ENCODE data around the gene KRTAP10-1.
A peak's percentile ranks its signal among the peaks of the same experiment; 100 is the strongest.
"Not testable (repeated sequence)": the region's sequence is repeated elsewhere in the genome, so short reads cannot be mapped to it uniquely, and the experiment has no call there.

The KRTAP10-1 gene

DNA sequence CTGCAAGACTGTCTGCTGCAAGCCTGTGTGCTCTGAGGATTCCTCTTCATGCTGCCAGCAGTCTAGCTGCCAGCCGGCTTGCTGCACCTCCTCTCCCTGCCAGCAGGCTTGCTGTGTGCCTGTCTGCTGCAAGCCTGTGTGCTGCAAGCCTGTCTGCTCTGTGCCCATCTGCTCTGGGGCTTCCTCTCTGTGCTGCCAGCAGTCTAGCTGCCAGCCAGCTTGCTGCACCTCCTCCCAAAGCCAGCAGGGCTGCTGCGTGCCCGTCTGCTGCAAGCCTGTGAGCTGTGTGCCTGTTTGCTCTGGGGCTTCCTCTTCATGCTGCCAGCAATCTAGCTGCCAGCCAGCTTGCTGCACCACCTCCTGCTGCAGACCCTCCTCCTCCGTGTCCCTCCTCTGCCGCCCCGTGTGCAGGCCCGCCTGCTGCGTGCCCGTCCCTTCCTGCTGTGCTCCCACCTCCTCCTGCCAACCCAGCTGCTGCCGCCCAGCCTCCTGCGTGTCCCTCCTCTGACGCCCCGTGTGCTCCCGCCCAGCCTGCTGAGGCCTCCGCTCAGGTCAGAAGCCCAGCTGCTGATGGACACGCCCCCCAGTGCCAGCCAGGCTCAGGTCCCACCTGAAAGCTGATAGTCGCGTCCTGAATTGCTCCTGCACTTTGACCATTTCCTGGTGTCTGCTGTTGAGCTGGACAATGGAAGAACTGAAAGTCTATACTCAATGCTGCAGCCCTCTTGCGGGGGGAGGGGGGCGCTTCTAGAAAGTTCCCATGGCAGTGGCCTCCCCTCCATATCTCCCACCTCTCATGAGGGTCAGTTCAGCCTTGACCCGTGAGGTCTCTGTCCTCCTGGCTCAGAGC is 34.7 kb upstream of the KRTAP10-1 start:
- Mint-ChIP-seq H3K27me3 (ENCODE audit: low read depth) (peaks cover 5% of the 10 kb centered on the region), H3K27ac (no peak overlapping the region)

DNA sequence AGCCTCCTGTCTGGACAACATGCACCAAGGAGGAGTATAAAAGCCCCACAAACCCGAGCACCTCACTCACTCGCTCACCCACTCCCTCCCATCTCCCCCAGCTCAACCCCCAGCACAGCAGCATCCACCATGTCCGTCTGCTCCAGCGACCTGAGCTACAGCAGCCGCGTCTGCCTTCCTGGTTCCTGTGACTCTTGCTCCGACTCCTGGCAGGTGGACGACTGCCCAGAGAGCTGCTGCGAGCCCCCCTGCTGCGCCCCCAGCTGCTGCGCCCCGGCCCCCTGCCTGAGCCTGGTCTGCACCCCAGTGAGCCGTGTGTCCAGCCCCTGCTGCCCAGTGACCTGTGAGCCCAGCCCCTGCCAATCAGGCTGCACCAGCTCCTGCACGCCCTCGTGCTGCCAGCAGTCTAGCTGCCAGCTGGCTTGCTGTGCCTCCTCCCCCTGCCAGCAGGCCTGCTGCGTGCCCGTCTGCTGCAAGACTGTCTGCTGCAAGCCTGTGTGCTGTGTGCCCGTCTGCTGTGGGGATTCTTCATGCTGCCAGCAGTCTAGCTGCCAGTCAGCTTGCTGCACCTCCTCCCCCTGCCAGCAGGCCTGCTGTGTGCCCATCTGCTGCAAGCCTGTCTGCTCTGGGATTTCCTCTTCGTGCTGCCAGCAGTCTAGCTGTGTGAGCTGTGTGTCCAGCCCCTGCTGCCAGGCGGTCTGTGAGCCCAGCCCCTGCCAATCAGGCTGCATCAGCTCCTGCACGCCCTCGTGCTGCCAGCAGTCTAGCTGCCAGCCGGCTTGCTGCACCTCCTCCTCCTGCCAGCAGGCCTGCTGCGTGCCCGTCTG is 33.8 kb upstream of the KRTAP10-1 start, which contains the start of gene KRTAP10-4:
KRTAP10-4 (plus strand) TSS at position 100 of the 827 bp plus-strand sequence; CDS start at position 130, 30 bp downstream.
- peaks cover 26% of the 10 kb centered on the region for H3K9me3 Mint-ChIP-seq
- not testable (repeated sequence) for H3K4me1 Mint-ChIP-seq (ENCODE audit: low read depth); H3K27me3 Mint-ChIP-seq (ENCODE audit: low read depth); H3K27ac Mint-ChIP-seq; H3K4me3 Mint-ChIP-seq; H3K36me3 Mint-ChIP-seq (ENCODE audit: low read depth)

More for the DNA sequence above, 34.7 kb upstream of the KRTAP10-1 start:
- peaks cover 2% of the 10 kb centered on the region for H3K4me1 Mint-ChIP-seq (ENCODE audit: low read depth)
- H3K4me3 Mint-ChIP-seq: no peak overlapping the region
- no peaks in the 10 kb centered on the region for H3K36me3 Mint-ChIP-seq (ENCODE audit: low read depth)
- peaks cover 26% of the 10 kb centered on the region for H3K9me3 Mint-ChIP-seq

DNA sequence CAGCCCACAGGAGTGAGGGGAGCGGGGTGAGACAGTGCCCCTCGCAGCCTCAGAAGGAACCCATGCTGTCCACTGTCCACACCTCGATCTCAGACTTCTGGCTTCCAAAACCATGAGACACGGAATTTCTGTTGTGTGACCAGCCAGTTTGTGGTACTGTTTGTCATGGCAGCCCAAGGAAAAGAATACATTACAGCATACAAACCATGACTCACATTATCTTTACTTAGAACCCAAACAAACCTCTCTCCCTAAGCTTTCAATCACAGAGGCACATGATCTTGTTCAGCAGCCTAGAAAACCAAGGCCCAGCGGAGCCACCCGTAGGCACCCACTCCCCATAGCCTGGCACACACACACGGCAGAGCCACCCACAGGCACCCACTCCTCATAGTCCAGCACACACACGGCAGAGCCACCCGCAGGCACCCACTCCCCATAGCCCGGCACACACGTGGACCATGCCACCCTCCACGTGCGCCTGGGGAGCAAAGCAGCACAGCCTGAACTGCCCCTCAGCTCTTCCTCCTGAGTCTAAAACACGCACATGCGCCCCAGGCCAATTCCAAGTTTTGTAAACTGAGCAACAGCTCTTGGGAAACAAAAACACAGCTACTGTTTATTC is 33.1 kb upstream of the KRTAP10-1 start:
- peaks cover 2% of the 10 kb centered on the region for H3K4me1 Mint-ChIP-seq (ENCODE audit: low read depth)
- no peak overlapping the region for H3K27ac Mint-ChIP-seq
- H3K4me3 Mint-ChIP-seq: no peak overlapping the region
- peaks cover 5% of the 10 kb centered on the region for H3K27me3 Mint-ChIP-seq (ENCODE audit: low read depth)
- no peaks in the 10 kb centered on the region for H3K36me3 Mint-ChIP-seq (ENCODE audit: low read depth)
- H3K9me3 Mint-ChIP-seq: peaks cover 22% of the 10 kb centered on the region

DNA sequence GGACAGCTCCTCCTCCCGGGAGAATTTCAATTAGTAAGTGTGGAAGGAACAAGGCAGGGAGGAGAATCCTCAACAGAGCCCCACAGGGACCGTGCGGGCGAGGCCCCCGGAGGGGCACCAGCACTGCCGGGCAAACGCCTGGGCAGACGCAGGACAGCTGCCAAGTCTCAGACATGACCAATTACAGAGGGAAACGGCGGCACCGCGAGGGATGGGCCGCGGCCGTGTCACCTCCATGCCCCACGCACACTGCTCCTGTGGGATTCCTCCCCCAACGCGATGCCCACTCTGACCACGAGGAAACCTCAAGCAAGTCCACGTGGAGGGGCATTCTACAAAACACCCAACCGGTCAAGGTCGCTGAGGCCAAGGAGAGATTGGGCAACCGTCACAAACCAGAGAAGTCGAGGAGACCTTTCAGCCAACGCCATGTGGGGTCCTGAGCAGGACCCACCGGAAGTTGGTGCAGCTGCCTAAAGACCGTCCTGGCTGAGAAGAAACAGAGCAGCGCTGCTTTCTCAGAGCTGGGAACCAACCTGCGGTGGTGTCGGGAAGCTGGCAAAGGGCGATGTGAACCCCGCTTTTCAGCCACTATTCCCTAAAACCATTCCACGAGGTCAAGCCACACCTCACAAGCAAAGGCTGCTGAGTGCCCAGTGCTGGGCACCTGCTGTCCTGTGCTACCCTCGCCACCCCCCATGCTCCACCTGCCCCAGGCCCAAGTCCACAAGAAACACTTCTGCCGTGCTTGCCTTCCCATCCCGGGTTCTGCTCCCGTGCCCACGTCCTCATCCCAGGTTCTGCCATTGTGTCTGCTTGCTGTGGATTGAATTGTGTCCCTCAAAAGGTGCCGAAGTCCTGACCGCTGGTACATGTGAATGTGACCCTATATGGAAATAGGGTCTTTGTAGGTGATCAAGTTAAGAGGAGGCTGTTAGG is 32.1 kb upstream of the KRTAP10-1 start:
- Mint-ChIP-seq H3K27ac (no peak overlapping the region), H3K36me3 (ENCODE audit: low read depth) (no peaks in the 10 kb centered on the region), H3K4me3 (no peak overlapping the region), H3K4me1 (ENCODE audit: low read depth) (peaks cover 2% of the 10 kb centered on the region), H3K27me3 (ENCODE audit: low read depth) (peaks cover 5% of the 10 kb centered on the region), H3K9me3 (peaks cover 15% of the 10 kb centered on the region)

DNA sequence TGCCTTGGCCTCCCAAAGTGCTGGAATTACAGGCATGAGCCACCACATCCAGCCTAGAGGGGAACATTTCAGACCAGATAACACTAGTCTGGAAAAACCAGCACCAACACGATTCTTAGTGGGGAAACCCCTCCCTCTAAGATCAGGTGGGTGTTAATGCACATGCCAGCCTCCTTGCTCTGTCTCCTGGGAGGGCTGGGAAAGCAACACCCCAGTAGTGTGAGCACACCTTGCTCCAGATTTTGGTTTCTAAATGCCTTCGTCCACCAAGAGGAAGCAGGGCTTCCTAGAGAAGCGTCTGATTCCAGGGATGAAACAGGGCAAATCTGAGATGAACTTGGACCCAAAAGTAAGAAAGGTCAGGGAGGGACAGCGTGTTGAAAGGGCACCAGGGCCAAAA is 31.3 kb upstream of the KRTAP10-1 start:
- Mint-ChIP-seq H3K4me1 (ENCODE audit: low read depth) (peaks cover 2% of the 10 kb centered on the region), H3K27ac (no peak overlapping the region), H3K4me3 (no peak overlapping the region), H3K9me3 (peaks cover 7% of the 10 kb centered on the region), H3K36me3 (ENCODE audit: low read depth) (no peaks in the 10 kb centered on the region), H3K27me3 (ENCODE audit: low read depth) (peaks cover 5% of the 10 kb centered on the region)

DNA sequence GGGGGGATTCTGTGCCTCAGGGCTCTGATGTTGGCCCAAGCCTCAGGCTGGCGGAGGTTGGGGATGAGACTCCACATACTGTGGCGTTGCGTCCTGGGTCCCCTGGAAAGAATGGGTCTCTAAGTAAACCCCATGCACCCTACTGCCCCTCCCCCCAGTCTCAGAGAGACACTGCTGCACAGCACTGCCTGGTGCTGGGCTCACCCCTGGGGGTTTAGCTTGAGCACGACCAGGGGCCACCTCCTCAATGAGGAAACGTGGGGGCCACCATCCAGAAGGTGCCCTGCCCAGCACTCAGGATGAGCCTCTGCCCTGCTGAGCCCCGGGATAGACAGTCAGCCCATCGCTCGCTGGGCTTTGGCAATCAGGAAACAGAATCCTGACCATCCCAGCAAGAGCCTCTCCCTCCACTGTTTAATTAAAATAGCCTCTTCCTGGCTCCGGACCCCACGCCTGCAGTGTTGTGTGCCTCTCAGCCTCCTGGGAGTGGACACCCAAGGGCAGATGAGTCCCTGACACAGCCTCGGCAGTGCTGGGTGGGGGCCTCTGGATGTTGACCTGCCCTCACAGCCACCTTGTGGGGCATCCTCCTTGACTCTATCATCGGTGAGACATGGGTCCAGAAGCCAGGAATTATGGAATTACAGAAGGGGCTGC is 30.0 kb upstream of the KRTAP10-1 start:
- Mint-ChIP-seq H3K36me3 (ENCODE audit: low read depth) (no peaks in the 10 kb centered on the region), H3K27ac (no peak overlapping the region), H3K27me3 (ENCODE audit: low read depth) (no peaks in the 10 kb centered on the region), H3K4me1 (ENCODE audit: low read depth) (peaks cover 8% of the 10 kb centered on the region), H3K4me3 (no peak overlapping the region), H3K9me3 (no peaks in the 10 kb centered on the region)

DNA sequence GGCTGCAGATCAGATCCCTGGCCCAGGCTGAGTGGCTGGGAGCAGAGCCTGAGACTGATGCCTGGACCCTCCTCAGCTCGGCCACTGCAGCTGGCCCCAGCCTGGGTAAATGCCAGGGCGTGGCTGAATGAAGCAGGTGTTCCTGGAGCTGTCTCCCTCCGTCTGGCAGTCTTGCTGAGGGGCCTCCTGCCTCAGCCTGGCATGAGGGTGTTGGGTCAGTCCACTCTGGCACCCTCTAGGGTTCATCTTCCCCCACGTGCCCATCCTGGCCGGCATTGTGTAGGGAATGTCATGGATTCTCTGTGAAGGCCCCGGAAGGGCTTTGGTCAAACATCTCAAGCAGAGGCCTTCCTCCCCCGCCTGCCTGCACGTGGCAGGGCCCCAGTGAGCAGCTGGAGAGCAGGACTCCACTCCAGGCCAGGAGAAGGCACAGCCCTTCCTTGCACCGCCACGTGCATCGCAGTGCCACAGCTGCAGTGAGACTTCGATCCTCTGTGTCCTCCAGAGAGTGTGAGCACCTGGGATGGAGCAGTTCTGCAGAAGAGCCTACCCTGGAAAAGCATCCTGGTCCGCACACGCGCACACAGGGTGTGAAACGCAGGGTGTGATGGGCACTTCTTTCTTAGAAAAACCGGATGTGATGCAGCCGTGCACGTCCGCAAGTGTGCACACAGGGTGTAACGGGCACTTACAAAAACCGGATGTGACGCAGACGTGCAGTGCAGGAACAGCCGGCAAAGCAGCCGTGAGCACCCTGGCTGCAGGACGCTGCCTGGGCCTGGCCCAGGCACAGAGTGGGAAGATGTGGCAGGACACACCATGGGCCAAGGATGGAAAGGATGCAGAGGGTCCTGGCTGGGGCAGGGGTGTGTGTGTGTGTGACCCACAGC is 28.9 kb upstream of the KRTAP10-1 start:
- Mint-ChIP-seq H3K4me1 (ENCODE audit: low read depth) (peaks cover 12% of the 10 kb centered on the region), H3K9me3 (no peaks in the 10 kb centered on the region), H3K27me3 (ENCODE audit: low read depth) (no peaks in the 10 kb centered on the region), H3K36me3 (ENCODE audit: low read depth) (no peaks in the 10 kb centered on the region), H3K4me3 (peak overlapping the region; percentile 11), H3K27ac (no peak overlapping the region)

DNA sequence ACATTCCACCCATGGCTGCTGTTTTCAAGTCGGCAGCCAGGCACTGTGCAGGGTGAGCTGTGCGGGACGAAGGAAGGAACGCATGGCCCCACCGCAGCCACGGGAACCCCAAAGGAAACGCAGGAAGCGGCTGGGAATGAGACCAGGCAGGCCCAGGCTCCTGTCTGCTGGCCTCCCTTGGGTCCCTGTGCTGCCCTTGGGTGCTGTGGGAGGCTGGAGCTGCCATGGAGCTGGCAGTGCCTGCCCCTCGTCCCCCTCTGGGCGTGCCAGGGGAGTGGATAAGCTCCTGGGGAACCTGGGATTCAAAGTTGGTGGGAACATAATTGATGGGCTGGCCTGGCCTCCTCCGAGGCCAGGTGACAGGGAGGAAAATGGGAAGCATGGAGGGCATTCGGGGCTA is 28.3 kb upstream of the KRTAP10-1 start:
- peaks cover 12% of the 10 kb centered on the region for H3K4me1 Mint-ChIP-seq (ENCODE audit: low read depth)
- H3K4me3 Mint-ChIP-seq: no peak overlapping the region
- H3K27me3 Mint-ChIP-seq (ENCODE audit: low read depth): no peaks in the 10 kb centered on the region
- no peak overlapping the region for H3K27ac Mint-ChIP-seq
- H3K9me3 Mint-ChIP-seq: no peaks in the 10 kb centered on the region
- H3K36me3 Mint-ChIP-seq (ENCODE audit: low read depth): no peaks in the 10 kb centered on the region

DNA sequence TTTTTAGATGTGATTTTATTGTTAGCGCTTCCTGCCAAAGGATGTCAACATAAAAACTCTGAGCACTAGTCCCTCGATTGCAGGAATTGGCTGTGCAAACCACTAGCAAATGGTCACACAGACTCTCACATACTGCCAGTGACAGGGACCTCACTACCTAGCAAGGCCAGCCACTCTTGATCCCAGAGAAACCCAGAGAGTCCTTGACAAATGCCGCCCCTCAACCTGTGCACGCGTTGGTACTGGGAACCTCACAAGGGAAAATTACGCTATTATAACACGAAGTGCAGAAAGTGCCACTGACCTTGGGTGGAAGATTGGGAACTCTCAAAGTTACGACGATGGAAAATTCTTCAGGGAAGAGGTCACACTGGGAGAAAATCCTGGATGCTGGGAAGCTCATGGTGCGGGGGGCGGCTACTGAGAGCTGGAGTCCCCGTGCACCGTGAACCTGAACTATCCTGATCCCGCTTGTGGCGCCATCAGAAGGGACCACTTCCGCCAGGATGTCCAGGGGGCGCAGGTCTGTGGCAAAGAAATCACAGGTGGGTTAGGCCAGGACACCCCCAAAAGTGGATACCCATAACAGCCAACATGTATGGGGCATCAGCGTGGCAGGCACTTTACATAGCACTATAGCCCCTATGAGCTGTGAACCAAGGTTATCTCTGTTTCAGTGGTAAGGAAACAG is 27.6 kb upstream of the KRTAP10-1 start:
- Mint-ChIP-seq H3K4me1 (ENCODE audit: low read depth) (peaks cover 12% of the 10 kb centered on the region), H3K27me3 (ENCODE audit: low read depth) (peaks cover 2% of the 10 kb centered on the region), H3K27ac (no peak overlapping the region), H3K4me3 (no peak overlapping the region), H3K9me3 (peaks cover 4% of the 10 kb centered on the region), H3K36me3 (ENCODE audit: low read depth) (no peaks in the 10 kb centered on the region)

DNA sequence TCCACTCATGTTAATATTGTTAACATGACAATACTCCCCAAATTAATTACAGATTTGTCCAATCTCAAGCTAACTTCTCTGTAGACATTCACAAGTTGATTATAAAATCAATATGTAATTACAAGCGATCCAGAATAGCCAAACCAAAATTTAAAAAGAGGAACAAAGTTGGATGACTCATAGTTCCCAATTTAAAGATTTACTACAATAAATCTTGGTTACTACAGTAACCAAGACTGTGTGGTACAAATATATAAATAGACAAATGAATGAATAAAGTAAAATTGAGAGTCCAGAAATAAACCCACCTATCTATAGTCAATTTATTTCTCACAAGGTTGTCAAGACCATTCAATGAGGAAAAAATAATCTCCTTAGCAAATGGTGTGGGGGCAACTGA is 26.4 kb upstream of the KRTAP10-1 start:
- H3K27ac Mint-ChIP-seq: no peak overlapping the region

DNA sequence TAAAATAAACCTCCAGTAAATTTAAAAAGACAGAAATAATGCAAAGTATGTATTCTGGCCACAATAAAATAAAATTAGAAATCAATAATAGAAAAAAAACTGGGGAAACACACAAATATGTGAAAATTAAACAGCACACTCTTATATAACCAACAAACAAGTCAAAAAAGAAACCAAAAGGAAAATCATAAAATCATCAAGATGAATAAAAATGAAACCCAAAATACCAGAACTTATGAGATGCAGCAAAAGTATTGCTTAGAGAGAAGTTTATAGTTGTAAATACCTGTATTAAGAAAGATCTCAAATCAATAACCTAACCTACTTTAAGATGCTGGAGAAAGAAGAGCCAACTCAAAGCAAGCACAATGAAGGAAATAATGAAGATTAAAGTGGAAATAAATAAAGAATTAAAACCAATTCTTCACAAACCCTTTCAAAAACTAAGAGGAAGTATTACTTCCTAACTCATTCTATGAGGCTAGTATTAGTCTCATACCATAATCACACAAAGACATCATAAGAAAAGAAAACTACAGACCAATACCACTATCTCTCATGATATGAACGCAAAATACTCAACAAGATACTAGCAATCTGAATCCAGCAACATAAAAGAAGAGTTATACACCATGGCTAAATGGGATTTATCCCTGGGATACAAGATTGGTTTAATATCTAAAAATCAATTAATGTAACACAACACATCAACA is 25.0 kb upstream of the KRTAP10-1 start:
- Mint-ChIP-seq H3K9me3 (peaks cover 21% of the 10 kb centered on the region), H3K27me3 (ENCODE audit: low read depth) (peaks cover 24% of the 10 kb centered on the region), H3K36me3 (ENCODE audit: low read depth) (peaks cover 3% of the 10 kb centered on the region), H3K27ac (peak overlapping the region; percentile 76), H3K4me1 (ENCODE audit: low read depth) (peaks cover 12% of the 10 kb centered on the region), H3K4me3 (peak overlapping the region; percentile 36)

More for the DNA sequence above, 26.4 kb upstream of the KRTAP10-1 start:
- Mint-ChIP-seq H3K36me3 (ENCODE audit: low read depth) (peaks cover 3% of the 10 kb centered on the region), H3K9me3 (peaks cover 14% of the 10 kb centered on the region), H3K27me3 (ENCODE audit: low read depth) (peaks cover 14% of the 10 kb centered on the region), H3K4me1 (ENCODE audit: low read depth) (peaks cover 12% of the 10 kb centered on the region), H3K4me3 (no peak overlapping the region)

DNA sequence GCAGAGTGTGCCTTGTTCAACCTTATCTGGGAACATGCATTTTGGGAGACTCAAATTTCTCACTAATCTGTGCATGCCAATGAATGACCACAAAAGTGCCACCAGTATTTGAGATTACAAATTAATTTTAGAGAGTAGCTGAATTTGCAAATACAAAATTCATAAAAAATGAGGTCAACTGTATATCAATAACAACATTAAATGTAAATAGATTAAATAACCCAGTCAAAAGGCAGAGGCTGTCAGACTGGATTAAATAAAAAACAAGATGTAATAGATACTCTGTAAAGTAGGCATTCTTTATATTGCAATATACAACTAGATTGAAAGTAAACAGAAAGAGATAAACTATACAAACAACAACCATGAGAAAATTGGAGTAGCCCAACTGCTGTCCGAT is 24.1 kb upstream of the KRTAP10-1 start:
- H3K9me3 Mint-ChIP-seq: peaks cover 21% of the 10 kb centered on the region
- no peak overlapping the region for H3K27ac Mint-ChIP-seq
- H3K27me3 Mint-ChIP-seq (ENCODE audit: low read depth): peaks cover 29% of the 10 kb centered on the region
- peaks cover 3% of the 10 kb centered on the region for H3K36me3 Mint-ChIP-seq (ENCODE audit: low read depth)
- peaks cover 12% of the 10 kb centered on the region for H3K4me1 Mint-ChIP-seq (ENCODE audit: low read depth)
- H3K4me3 Mint-ChIP-seq: no peak overlapping the region

All from T-helper 1 cell treated with Interleukin-12 subunit alpha and Interleukin-12 subunit beta and Interleukin-4 antibody, amounts not matched to agents 30 μg/mL and 1 μg/mL, for 36 hours (primary cell).